ENCODE results near the gene KRTAP21-2. TPM values are rescaled to one million over a fixed set of nuclear protein-coding genes. Genes with fewer than 3 reads are reported as not detected.

The KRTAP21-2 gene
- total RNA-seq, 1 donor from 2014 or later, result not detected

DNA sequence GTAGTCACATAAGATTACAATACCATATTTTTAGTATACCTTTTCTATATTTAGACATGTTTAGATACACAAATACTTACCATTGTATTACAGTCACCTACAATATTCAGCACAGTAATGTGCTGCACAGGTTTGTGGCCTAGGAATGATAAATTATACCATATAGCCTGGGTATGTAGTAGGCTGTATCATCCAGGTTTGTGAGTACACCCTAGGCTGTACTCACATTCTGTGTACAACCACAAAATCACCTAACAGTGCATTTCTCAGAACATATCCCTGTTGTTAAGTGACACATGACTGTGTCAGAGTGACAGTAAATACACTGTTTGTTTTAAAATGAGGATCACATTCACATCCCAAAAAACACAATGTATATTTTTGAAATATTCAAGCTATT, 39.6 kb downstream of the KRTAP21-2 start:
- Histone ChIP-seq H3K36me3 (ENCODE audit: control insufficient read depth, insufficient read depth, low read length) (no peaks in the 10 kb centered on the region), H3K4me3 (ENCODE audit: low read depth, low read length) (no peak overlapping the region), H3K27me3 (ENCODE audit: control insufficient read depth, insufficient read depth, low read length) (no peaks in the 10 kb centered on the region)
- DNase-seq (ENCODE audit: low read depth), result no peak
- TF ChIP-seq CTCF (IDR thresholded peaks at IDR 0.05; ENCODE audit: insufficient read depth, low read length, poor library complexity, severe bottlenecking), result no peak

Other genes starting within 250 kb of the KRTAP21-2 start
- not detected in 2 replicates for gene KRTAP19-5, start 245.1 kb downstream of the KRTAP21-2 start, total RNA-seq
- gene KRTAP19-6, start 205.4 kb downstream of the KRTAP21-2 start, total RNA-seq, result not detected in 2 replicates
- gene KRTAP19-7, start 185.9 kb downstream of the KRTAP21-2 start, total RNA-seq, result not detected in 2 replicates
- gene KRTAP22-2, start 156.9 kb downstream of the KRTAP21-2 start, total RNA-seq, result not detected in 2 replicates
- gene KRTAP6-3, start 154.8 kb downstream of the KRTAP21-2 start, total RNA-seq, result not detected in 2 replicates
- gene KRTAP6-2, start 148.4 kb downstream of the KRTAP21-2 start, total RNA-seq, result not detected in 2 replicates
- not detected in 2 replicates for gene KRTAP22-1, start 146.2 kb downstream of the KRTAP21-2 start, total RNA-seq
- not detected in 2 replicates for gene KRTAP6-1, start 133.3 kb downstream of the KRTAP21-2 start, total RNA-seq
- not detected in 2 replicates for gene KRTAP20-1, start 130.8 kb downstream of the KRTAP21-2 start, total RNA-seq
- not detected in 2 replicates for gene KRTAP20-4, start 126.6 kb downstream of the KRTAP21-2 start, total RNA-seq
- not detected in 2 replicates for gene KRTAP20-2, start 112.1 kb downstream of the KRTAP21-2 start, total RNA-seq
- gene KRTAP20-3, start 104.4 kb downstream of the KRTAP21-2 start, total RNA-seq, result not detected in 2 replicates
- not detected in 2 replicates for gene KRTAP21-3, start 28.5 kb downstream of the KRTAP21-2 start, total RNA-seq
- gene KRTAP21-1, start 8.2 kb upstream of the KRTAP21-2 start, total RNA-seq, result not detected in 2 replicates
- not detected in 2 replicates for gene KRTAP8-1, start 66.0 kb upstream of the KRTAP21-2 start, total RNA-seq
- not detected in 2 replicates for gene KRTAP7-1, start 82.5 kb upstream of the KRTAP21-2 start, total RNA-seq
- gene KRTAP11-1, start 134.3 kb upstream of the KRTAP21-2 start, total RNA-seq, result not detected in 2 replicates